ENCODE data around the gene CCSER1.

DNA sequence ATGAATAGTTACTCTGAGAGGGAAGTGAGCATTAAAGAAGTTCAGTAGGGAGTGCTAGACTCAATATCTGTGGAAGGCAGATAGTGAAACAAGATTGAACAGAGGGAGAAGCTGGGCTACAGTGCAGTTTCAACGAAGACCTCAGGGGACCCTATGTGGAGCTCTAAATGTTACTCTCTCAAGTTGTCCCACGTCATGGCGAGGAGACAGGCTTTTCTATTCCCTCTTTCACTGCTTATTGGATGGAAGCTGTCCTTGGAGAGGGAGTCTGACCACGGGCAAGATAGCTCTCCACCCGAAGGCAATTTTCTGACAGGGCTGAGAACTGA lies 42.3 kb upstream of the CCSER1 start:
- TF ChIP-seq, protein P1, sequence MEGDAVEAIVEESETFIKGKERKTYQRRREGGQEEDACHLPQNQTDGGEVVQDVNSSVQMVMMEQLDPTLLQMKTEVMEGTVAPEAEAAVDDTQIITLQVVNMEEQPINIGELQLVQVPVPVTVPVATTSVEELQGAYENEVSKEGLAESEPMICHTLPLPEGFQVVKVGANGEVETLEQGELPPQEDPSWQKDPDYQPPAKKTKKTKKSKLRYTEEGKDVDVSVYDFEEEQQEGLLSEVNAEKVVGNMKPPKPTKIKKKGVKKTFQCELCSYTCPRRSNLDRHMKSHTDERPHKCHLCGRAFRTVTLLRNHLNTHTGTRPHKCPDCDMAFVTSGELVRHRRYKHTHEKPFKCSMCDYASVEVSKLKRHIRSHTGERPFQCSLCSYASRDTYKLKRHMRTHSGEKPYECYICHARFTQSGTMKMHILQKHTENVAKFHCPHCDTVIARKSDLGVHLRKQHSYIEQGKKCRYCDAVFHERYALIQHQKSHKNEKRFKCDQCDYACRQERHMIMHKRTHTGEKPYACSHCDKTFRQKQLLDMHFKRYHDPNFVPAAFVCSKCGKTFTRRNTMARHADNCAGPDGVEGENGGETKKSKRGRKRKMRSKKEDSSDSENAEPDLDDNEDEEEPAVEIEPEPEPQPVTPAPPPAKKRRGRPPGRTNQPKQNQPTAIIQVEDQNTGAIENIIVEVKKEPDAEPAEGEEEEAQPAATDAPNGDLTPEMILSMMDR (IDR thresholded peaks at IDR 0.05; ENCODE audit: borderline replicate concordance, extremely low read depth, low read length, poor library complexity, severe bottlenecking): no peak
- TF ChIP-seq EZH2 (IDR thresholded peaks at IDR 0.05; ENCODE audit: borderline replicate concordance, low read depth, low read length, severe bottlenecking): no peak
